HG02759 (cell line): ENCODE results near the gene PDE4C.
A peak's percentile ranks its signal among the peaks of the same experiment; 100 is the strongest.
"Not testable (repeated sequence)": the region's sequence is repeated elsewhere in the genome, so short reads cannot be mapped to it uniquely, and the experiment has no call there.

ENCODE experiments used
- ATAC-seq: cut with Tn5 transposase; IDR thresholded peaks from one replicate; pipeline ENCODE4 v1.9.1; 2021; ENCODE audit warnings: mild to moderate bottlenecking, moderate library complexity; ENCODE audit not compliant: unreplicated experiment

The PDE4C gene

DNA sequence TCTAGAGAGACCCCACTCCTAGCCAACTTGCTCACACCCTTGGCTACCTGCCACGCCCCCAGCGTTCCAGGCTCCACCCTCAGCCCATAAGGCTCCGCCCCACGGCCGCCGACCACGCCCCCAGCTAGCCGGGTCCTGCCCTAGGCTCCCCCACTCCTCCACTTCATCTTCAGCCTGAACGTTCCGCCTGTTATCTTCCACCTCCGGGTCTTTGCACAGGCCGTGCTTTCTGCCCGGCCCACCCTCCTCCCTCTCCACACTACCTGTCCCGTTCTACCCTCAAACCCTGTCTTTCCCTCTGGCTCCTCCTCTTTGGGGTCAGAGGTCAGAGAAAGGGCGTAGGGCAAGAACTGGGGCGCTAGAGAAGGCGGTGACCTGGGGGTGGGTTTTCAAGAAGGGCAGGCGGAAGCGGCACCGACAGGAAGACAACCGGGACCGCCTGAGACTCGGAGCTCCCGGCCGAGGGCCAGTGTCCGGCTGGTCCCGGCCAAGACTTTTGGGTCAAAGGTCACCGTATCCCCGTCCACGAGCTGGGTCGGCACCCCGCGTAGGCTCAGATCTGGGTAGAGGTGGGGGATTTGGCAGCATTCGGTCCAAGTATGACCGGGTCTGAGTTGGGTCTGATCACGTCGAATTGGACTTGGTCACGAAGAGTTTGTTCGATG is 2.2 kb downstream of the PDE4C start:
- ATAC-seq = peak; percentile 2

DNA sequence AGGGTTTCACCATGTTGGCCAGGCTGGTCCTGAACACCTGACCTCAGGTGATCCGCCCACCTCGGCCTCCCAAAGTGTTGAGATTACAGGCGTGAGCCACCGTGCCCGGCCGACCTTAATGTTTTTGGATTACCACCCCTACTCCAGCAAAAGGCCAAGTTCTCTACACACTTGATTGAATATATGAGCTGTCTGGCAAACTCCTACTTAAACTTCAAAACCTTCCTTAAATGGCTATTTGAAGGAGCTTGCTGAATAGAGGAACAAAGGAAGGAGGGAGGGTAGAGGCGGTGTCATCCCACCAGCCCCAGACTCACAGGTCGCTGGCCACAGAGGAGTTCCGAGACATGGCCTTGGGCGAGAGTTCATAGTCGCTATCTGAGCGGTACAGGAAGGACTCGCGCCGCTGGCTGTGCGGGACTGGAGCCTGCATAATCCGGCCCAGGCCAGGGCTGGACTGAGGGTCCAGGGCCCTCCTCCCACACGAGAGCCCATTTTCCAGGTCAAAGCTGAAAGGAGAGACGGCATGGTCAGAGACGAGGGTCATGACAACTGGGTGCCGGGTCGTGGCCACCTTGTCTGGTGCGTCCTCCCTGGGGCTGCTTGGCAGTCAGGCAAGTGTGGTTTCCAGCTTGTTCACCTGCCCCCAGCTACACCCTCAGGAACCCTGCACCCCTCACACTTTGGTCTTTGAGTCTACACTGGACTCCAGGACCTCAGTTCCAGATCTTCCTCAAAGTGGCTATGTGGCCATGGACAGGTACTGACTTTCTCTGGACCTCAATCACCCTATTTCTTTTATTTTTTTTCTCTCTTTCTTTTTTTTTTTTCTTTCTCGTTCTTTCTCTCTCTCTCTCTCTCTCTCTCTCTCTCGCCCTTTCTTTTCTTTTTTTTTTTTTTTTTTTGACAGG is 4.2 kb downstream of the PDE4C start:
- ATAC-seq = no peak

DNA sequence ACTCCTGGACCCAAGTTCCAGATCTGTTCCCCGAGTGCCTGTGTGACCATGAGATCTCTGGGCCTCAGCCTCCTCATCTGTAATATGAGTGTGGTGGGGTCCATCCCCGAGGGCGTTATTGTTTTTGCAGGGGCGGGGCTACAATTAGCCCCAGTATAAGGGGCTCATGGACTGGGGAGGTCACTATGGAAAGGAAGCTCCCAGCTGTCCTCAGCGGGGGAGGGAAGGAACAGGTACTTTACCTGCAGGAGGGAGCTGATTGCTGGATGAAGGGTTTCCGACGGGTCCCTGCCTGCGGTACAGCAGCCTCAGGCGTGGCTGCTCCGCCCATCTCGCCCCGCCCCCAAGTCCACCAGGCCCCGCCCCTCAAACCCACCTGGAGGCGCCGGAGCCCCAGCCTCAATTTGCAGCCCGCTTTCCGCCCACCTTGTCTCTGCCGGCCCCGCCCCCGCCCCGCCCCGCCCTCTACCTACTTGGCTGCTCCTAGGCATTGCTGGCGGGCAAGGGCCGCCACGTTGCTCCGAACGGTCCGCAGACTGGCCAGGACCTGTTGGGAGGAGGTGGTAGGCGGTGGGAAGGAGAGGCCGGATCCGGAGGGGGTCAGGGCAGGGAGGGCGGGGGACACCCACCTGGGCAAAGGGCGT is 5.5 kb downstream of the PDE4C start:
- no peak for ATAC-seq

DNA sequence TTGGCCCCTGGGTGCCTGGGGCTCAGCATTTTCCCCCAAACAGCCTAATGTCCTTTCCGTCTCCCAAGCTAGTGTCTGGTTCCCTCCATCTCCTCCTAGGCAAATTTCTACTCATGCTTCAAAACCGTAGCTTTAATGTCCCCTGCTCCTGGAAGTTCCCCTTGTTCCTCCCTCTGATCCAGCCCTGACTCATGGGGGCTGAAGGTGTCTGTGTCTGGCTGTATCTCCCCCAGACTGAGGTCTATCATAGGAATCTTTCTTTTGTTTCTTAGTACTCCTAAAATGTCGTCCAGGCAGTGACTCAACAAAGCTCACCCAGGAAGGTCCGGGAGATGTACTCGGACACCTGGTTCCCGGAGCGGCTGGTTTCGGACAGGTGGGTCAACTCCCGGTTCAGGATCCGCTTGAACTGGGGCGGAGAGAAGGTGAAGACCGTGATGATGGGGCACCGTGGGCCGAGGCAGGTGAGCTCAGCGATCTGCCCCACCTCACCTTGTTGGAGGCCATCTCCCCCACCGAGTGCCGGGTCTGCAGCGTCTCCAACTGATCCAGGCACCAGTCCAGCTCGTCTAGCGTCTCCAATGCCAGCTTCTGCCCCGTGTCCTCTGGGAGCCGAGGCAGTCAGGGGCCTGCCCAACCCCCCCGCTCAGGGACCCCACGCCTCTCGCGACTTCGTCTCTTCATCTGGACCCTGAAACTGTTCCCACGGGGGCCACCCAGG is 6.2 kb downstream of the PDE4C start:
- ATAC-seq = no peak

DNA sequence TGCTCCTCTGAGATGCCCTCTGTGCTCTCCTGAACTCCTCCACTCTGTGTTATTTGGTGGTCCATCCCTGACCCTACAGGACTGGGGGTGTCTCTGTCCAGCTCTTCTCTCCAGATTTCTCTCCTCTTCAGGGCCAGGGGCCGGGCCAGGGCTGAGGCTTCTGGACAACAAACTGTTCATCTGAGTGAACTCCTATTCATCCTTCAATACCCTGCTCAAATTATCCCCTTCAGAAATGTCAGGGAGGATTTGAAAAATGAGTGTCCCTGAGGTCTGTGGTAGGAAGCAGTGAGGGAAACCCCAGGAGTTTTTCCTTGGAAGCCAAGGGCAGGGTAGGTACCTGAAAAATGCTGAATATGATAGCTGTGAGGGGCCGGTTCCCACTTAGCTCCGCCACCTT is 7.6 kb downstream of the PDE4C start:
- no peak for ATAC-seq

DNA sequence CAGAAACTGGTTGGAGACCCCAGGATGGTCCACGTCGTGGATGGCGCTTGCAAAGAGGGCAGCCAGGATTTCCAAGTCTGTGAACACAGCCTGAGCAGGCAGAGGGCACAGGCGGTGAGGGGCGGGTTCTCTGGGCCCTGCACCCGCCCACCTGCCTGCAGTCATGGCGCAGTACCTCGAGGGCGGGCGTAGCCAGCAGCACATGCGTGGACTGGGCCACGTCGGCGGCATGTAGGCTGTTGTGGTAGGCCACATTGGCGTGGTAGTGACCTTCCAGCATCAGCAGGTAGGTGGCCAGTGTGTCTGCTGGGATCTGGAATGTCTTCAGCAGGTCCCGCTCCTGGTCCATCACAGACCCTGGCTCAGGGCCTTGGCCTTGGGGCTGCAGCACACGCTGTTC is 8.1 kb downstream of the PDE4C start:
- no peak for ATAC-seq

DNA sequence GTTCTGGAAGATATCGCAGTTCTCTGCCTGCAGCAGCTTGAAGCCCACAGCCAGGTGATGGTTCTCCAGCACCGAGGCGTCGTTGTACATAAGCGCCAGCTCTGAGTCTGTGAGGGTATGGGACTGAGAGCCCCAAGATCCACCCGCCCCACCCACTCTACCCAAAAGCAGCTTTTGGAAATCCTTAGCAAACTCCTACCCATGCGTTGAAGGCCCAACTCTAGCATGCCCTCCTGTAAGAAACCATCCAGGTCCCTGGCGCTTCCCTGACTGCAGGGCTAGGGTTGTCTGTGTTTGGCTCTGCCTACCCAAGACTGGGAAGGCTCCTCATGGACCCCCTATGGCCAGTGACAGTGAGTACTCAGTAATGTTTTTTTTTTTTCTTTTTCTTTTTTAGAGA is 9.4 kb downstream of the PDE4C start:
- no peak for ATAC-seq

DNA sequence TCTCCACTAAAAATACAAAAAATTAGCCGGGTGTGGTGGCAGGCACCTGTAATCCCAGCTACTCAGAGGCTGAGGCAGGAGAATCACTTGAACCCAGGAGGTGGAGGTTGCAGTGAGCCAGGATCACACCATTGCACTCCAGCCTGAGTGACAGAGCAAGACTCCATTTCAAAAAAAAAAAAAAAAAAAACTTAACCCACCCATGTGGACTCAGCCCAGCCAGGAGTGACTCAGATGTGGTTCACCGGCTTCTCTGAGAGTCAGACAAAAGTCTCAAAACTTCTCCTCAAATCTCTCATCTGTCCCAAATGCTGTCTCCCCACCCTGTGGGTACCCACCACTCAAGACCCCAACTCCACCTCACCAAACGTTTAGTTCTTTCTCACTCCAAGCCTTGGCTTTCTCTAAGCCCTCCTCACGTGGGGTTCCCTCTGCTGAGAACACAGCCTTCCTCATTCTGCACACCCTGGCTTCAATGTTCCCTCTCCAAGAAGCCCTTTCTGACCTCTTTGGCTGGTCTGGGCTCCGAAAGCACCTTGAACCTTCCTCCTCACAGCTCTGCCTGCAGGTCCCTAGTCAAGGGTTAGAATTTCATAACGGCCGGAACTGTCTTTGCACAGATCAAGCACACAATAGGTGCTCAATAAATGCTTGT is 11.3 kb downstream of the PDE4C start:
- no peak for ATAC-seq

DNA sequence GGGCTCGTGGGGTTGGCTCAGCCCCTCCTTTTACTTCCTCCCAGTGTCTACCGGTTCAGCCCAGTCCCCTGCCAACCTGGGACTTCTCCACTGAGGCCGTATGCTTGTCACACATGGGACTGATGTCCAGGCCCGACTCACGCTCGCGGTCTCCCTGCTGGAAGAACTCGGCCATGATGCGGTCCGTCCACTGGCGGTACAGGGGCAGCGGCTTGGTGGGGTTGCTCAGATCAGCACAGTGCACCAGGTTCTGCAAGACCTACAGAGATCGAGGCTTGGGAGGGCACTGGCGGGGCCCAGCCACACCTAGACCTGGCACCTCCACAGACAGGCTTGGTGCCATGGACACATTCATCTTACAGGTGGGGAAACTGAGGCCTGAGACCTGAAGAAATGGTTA is 14.6 kb downstream of the PDE4C start:
- ATAC-seq = no peak

DNA sequence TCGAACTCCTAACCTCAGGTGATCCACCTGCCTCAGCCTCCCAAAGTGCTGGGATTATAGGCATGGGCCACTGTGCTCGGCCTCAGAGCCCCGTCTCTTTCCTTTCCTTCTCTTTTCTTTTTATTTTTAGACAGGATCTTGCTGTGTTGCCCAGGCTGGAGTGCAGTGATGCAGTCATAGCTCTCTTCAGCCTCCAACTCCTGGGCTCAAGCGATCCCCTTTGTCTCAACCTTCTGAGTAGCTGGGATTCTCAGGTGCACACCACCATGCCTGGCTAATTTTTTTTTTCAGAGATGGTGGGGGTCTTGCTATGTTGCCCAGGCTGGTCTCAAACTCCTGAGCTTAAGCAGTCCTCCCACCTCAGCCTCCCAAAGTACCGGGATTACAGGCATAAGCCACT is 16.3 kb downstream of the PDE4C start:
- ATAC-seq = not testable (repeated sequence)

DNA sequence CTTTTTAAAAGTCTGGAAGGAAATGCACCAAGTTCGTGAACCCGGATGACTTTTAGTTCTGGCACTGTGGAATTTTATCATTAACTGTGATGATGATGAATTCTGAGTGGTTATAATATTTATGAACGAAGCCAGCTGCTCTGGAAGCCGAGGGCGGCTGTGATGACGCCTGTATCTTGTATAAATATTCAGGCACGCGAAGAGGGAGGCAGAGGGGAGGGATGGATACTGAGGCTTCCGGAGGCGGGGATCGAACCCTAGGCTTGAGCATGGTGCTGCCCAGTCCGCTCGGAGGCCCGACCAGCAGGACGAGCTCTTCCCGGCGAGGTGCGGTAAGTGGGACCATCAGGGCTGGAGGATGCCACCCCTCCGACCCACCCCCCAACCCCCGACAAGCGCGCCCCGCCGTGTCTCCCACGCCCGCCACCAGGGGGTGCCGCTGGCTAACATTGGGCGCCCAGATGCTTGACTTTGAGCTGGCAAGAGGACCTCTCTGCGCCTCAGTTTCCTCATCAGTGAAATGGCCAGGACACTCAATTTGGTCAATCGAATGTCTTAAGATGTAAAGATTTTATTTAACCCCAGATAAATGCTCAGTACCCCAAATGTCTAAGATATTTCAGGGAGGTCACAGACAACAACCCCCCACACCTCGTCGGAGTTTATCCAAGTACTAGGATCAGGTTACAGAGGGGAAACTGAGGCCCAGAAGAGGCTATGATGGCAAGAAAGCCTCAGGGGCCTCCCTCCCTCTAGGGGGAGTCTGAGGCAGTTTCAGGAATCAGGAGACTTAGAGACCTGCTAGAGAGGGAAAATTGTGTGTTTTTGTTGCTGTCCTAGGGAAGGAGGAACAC is 17.9 kb downstream of the PDE4C start:
- ATAC-seq = no peak

DNA sequence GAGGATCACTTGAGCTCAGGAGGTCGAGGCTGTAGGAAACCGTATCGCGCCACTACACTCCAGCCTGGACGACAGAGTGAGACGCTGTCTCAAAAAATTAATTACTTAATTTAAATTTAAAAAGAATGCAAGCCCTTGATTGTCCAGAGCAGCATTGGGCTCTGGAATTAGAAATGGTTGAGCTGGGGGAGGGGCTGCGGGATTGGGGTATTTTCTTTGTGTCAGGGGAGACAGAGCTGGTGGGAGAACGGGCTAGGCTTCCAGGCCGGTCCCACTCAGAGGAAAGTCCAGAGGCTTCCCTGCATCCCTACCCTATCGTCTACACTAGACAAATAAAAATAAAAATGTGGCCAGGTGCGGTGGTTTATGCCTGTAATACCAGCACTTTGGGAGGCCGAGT is 20.2 kb downstream of the PDE4C start:
- no peak for ATAC-seq

DNA sequence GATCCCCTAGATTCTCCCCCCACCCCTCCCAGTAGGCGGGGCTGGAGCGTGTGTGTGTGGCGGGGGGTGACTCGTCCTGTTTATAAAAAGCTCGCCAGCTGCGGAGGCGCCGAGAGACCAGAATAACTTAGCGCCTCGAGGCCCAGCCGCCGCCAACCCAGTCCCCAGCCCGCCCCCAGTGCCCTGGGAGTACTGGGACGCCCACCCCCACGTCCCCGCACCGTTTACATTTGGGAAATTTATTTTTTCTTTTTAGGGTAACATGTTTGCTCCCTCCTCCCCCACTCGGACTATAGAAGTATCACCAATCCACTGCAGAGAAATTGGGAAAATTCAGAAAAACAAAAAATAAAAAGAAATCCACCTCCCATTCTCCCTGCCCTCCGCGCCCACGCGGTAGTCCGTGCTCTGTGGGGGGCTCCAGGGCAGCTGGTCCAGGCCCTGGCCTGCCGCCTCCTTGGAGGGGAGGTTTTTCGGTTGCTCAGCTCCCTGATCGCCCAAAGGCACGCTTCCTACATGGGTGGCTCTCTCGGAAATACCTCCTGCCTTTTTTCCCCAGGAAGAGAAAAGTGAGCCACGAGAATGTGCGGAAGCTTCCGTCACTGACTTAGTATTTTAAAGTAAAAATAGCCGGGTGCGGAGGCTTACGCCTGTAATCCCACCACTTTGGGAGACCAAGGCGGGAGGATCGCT is 20.9 kb downstream of the PDE4C start:
- ATAC-seq = no peak

DNA sequence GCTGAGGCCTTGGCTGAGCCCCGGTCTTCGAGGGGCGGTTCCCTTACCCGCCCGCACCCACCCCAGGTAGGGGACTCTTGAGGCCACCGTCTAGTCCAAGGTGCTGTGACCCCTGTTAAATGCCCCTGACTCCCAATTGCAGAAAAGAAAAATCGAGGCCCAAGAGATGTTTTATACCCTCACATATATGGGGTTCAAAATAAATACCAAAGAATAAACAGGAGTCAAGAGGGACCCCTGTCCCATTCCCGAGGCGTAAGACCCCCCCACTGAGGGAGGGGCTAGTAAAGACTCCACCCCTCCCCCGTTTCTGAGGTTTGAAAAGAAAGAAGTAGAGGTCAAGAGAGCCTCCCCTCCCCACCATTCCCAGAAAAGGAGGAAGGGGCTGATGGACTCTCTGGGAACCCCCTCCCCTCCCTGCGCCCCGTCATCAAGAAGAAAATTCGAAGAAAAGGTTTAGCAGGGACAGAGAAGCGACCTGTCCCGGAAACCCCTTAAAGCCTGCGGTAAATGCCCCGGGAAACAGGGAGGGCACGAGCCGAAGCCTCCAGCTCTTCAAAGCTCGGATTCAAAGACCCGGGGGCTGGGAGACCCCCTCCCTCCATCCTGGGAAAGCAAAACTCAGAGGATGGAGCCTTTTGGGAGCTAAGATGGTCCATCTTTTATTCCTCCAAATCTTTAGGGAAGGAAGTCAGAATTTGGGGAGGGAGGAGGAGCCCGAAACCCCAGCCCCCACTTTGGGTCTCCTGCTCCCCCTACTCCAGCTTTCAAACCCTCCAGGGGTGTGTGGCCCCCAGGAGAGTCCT is 21.6 kb downstream of the PDE4C start:
- peak; percentile 15 for ATAC-seq

DNA sequence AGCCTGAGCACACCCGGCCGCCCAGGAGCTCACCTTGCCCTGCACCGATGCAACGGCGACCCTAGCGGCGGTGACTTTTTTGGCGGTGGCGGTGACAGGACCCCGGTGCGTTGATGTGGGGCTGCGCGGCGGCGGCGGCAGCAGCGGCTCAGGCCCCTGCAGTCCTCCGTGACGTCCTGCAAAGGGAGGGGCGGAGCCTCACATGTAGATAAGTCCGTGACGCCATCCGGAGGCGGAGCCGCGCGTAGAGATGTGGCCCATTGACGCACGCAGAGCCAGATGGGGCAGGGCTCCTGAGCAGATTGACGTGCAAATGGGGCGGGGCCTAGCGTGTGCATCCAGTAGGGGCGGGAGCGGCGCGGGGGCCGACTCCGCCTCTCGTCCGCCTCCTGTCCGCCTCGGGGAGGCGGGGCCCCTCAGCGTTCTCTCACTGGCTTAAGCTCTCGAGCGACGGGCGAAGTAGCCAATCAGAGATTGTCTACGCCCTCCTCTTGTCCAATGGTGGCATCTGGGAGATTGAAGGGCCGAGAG is 22.3 kb downstream of the PDE4C start, which contains the start of gene RAB3A:
Gene RAB3A, minus strand, starts transcription at position 180 of the 531 bp plus-strand sequence. CDS start 1,302 bp downstream, outside the sequence.
- ATAC-seq = peak; percentile 88

DNA sequence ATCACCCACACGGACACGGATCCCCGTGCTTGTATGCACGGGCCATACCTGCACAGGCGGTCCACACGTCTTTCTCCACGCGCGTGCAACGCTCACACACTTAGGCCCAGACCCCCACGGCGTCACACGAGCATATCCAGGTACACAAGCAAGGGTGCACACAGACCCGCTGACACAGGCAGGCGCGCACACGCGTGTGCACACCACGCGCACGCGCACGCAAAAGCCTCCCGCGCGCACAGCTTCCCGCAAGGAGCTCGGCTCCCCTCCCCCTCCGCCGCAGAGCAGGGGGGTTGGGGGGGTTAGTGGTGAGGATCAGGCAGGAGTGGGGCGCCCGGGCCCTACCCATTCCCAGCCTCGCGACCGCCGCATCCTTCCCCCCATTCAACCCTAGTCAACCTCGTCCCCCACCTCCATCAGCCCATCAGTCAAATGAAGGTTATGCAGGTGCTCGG is 22.8 kb downstream of the PDE4C start:
- no peak for ATAC-seq

DNA sequence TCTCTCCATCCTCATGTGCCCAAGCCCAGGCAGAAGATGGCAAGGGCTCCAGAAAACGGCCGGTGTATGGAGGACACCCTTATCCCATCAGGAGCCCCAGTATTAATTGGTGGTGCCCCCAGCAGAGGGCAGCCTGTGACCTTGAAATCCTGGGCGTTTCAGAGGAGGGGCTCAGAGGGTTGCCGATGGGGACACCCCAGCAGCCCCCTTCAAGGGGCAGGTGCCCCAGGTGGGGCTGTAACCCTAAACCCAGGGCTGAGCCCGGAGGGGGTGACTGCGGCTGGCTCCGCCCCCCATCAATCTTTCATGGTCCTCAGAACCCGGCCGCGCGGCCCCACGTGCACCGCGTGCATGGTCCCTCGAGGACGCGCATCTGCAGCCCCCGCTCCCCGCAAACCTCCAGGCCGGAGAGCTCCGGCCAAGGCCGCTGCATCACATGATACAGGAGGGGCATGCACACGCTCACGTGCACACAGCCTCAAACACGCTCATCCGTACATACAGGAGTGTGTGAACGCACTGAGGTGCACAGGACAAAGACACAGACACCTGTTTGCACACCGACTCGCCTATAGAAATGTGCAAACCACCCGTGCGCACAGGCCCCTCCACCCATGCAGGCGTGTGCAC is 23.3 kb downstream of the PDE4C start:
- ATAC-seq = no peak
